Lung (tissue), 12 donors: Measurements from ENCODE around the gene SH2D4B. TPM values are rescaled to one million over a fixed set of nuclear protein-coding genes. Genes with fewer than 3 reads are reported as not detected.

Experiments
- ATAC-seq: fragments of 200-7000 bp; cut with Tn5 transposase; one replicate; pipeline ENCODE4 v1.9.1; 2020; ENCODE audit warnings: moderate number of reproducible peaks; ENCODE audit not compliant: insufficient read depth, low FRiP score
- DNase-seq, 3 donors: peaks; one replicate each; pipeline ENCODE4 v3.0.0-alpha.2; 2013 to 2017
- H3K27ac ChIP-seq, 2 donors: one replicate each; pipeline ENCODE4 v1.5.1; 2013; ENCODE audit warnings: mild to moderate bottlenecking in 2 of 2, moderate library complexity in 2 of 2, control low read depth in 1 of 2, inconsistent platforms in 1 of 2, low read depth in 1 of 2, low read length in 1 of 2
- H3K27me3 ChIP-seq, 3 donors: one replicate each; pipeline ENCODE4 v1.5.1; 2013; ENCODE audit warnings: low read length in 2 of 3; ENCODE audit not compliant: control insufficient read depth in 3 of 3, insufficient read depth in 3 of 3
- H3K36me3 ChIP-seq, 4 donors: one replicate each; pipeline ENCODE4 v1.5.1; 2013; ENCODE audit warnings: low read length in 4 of 4, mild to moderate bottlenecking in 1 of 4, moderate library complexity in 1 of 4; ENCODE audit not compliant: control insufficient read depth in 4 of 4, insufficient read depth in 4 of 4
- H3K4me1 ChIP-seq, 5 donors: one replicate each; pipeline ENCODE4 v1.5.1; 2013; ENCODE audit warnings: low read length in 5 of 5, mild to moderate bottlenecking in 2 of 5, moderate library complexity in 1 of 5; ENCODE audit not compliant: control insufficient read depth in 5 of 5, insufficient read depth in 5 of 5
- H3K4me3 ChIP-seq: one replicate; pipeline ENCODE4 v1.5.1; 2013; ENCODE audit warnings: mild to moderate bottlenecking, control low read depth, moderate library complexity
- H3K9ac ChIP-seq, 2 donors: one replicate each; pipeline ENCODE4 v1.5.1; 2013; ENCODE audit warnings: low read length in 2 of 2, control low read depth in 1 of 2; ENCODE audit not compliant: insufficient read depth in 1 of 2
- H3K9me3 ChIP-seq, 4 donors: one replicate each; pipeline ENCODE4 v1.5.1; 2013; ENCODE audit warnings: low read length in 3 of 4, mild to moderate bottlenecking in 1 of 4, moderate library complexity in 1 of 4; ENCODE audit not compliant: control insufficient read depth in 4 of 4, insufficient read depth in 3 of 4
- WGBS, 2 donors: extraction: QIAGEN DNeasy Blood & Tissue Kit; methylation state at CpG; one replicate each; pipeline ENCODE4 v1.1.7; 2013; 5-methylcytosine and 5-hydroxymethylcytosine counted together
- polyA plus RNA-seq, 2 donors: library from polyadenylated mRNA; stranded (reverse); fragments of 200-250 nt; gene quantifications; one replicate each; pipeline ENCODE4 v1.2.1, GENCODE V29; 2013
- total RNA-seq, 2 donors: library from RNA; depleted of rRNA in 1 of 2; stranded (reverse); fragments of >200 nt in 1 of 2; gene quantifications; one replicate each; pipeline ENCODE4 v1.2.1, GENCODE V29; 2014 to 2021
- TF ChIP-seq, protein P1 (sequence below): IDR thresholded peaks from 2 replicates; pipeline ENCODE4 v1.5.1; 2012; ENCODE audit warnings: mild to moderate bottlenecking; ENCODE audit errors: control extremely low read depth, extremely low read depth
- donor health status: control.
- donor health status: control.
- donor health status: Bipolar disorder and iron deficiency.
- donor health status: healthy.
- donor health status: DM: yes; HTN: yes; CAD: no.

Gene SH2D4B
- total and polyA plus RNA-seq, 4 donors = 0.12 to 0.28 (median 0.21) TPM

DNA sequence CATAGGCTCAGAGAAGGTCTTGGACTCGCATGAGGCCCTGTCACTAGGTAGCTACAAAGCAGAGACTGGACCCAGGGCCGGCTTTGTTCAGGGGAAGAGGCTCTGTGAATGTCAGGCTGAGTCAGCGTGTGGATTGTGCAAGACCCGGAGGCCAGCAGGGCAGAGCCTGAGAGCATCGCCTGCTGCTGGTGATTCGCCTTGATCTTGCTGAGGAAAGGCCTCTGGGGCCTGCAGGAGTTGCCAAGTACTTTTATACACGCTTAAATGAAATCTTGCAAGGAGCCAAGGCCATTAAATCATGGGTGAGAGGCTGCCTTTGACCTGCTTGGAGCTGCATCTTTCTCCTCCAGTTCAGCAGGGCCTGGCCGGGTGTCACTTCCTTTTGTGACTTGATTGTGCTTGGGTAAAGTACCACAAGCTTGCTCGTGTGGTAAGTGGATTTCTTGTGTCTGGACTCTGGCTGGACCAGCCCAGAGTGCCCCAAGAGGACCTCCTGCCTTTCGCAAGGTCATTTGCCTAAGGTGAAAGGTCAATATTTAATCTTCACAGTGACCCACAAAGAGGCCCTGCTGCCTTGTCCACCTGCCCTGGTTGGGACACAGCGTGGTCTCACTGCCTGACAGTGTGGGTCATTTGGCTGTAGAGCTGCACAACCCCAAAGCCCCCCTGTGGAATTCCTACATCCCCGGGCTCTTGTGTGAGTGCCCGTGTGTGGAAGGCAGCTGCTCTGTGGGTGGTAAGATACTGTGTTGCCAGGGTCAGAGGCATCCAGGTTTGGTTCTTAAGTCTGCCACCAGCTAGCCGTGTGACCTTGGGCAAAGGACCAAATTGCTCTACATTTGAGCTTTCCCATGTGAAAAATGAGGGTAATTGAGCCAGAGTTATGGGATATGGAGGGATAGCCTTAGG is 38.6 kb upstream of the SH2D4B start:
- Histone ChIP-seq H3K9ac (peak overlapping the region in 1 of 2 donors; percentile 47), H3K4me1 (peaks cover 18 to 65% (median 39%) of the 10 kb centered on the region in 5 donors), H3K27me3 (no peaks in the 10 kb centered on the region), H3K27ac (peak overlapping the region; percentile 75 to 91), H3K4me3 (no peak overlapping the region), H3K9me3 (no peaks in the 10 kb centered on the region), H3K36me3 (peaks cover 0 to 6% (median 0%) of the 10 kb centered on the region in 4 donors)
- ATAC-seq = peak; percentile 81
- 19 to 23% methylated on average over 14 of the region's 14 CpGs for WGBS, 2 donors
- DNase-seq = peak; percentile 89 to 95 (median 92)
- TF ChIP-seq, protein P1, sequence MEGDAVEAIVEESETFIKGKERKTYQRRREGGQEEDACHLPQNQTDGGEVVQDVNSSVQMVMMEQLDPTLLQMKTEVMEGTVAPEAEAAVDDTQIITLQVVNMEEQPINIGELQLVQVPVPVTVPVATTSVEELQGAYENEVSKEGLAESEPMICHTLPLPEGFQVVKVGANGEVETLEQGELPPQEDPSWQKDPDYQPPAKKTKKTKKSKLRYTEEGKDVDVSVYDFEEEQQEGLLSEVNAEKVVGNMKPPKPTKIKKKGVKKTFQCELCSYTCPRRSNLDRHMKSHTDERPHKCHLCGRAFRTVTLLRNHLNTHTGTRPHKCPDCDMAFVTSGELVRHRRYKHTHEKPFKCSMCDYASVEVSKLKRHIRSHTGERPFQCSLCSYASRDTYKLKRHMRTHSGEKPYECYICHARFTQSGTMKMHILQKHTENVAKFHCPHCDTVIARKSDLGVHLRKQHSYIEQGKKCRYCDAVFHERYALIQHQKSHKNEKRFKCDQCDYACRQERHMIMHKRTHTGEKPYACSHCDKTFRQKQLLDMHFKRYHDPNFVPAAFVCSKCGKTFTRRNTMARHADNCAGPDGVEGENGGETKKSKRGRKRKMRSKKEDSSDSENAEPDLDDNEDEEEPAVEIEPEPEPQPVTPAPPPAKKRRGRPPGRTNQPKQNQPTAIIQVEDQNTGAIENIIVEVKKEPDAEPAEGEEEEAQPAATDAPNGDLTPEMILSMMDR = no peak

- peak overlapping the region; percentile 67 to 86 for H3K27ac ChIP-seq
- no peaks in the 10 kb centered on the region for H3K9me3 ChIP-seq
- ATAC-seq = no peak
- no peak overlapping the region for H3K4me3 ChIP-seq
- H3K9ac ChIP-seq = no peak overlapping the region
- TF ChIP-seq, protein P1 = no peak
- H3K36me3 ChIP-seq = peaks cover 0 to 6% (median 0%) of the 10 kb centered on the region in 4 donors
- DNase-seq = no peak
- peaks cover 20 to 71% (median 32%) of the 10 kb centered on the region in 5 donors for H3K4me1 ChIP-seq
- H3K27me3 ChIP-seq = no peaks in the 10 kb centered on the region
- WGBS, 2 donors = 67 to 75% methylated on average over 14 of the region's 14 CpGs
Observed at GRCh38 chr10:80500572-80501380, 36.9 kb upstream of the SH2D4B start.

DNA sequence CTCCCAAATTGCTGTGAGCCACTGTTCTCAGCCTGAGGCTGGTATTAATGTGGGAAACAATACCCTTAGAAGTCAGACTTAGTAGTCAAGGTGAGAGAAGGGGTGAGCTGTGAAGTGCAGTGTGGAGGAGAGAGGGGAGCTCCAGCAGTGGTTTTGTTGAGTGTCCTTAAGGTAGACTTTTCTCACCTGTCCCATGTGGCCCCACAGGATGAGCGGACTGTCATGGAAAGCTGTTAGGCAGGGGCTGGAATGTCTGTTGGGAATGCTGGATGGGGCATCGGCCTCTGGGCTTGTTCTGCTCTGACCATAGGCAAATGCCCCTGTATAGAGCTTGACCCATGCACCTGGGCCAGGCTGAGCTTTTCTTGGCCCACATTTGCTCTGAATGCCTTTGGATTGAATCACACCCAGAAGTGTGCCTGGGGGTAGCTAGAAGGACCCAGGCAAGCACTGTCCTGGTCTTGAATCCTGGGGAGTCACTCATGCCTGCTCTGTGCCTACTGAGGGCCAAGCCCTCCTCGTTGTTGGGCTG is 36.3 kb upstream of the SH2D4B start:
- no peaks in the 10 kb centered on the region for H3K27me3 ChIP-seq
- H3K9ac ChIP-seq = no peak overlapping the region
- DNase-seq (no peak), ATAC-seq (no peak)
- TF ChIP-seq, protein P1 = no peak
- H3K4me1 ChIP-seq = peaks cover 26 to 71% (median 32%) of the 10 kb centered on the region in 5 donors
- WGBS, 2 donors = 83 to 86% methylated on average over 3 of the region's 3 CpGs
- H3K27ac ChIP-seq = peak overlapping the region in 1 of 2 donors; percentile 86
- no peaks in the 10 kb centered on the region for H3K9me3 ChIP-seq
- no peak overlapping the region for H3K4me3 ChIP-seq
- H3K36me3 ChIP-seq = peaks cover 0 to 6% (median 0%) of the 10 kb centered on the region in 4 donors
